Measurements from ENCODE around the gene PLLP.

- TF ChIP-seq CTCF (IDR thresholded peaks at IDR 0.05) (no peak), POLR2A (IDR thresholded peaks at IDR 0.05) (no peak)
These were observed 46.9 kb upstream of the PLLP start for GRCh38 chr16:57331355-57331754.
